Pulmonary artery endothelial cell (primary cell): ENCODE data around the gene SPON2. TPM values are rescaled to one million over a fixed set of nuclear protein-coding genes. Genes with fewer than 3 reads are reported as not detected.

Experiments
- DNase-seq: peaks from one replicate; pipeline ENCODE4 v3.0.0-alpha.2; 2011; ENCODE audit warnings: low read depth, low spot score
- total RNA-seq: library from RNA; depleted of rRNA; stranded (reverse); fragments of >200 nt; gene quantifications from 2 replicates; pipeline ENCODE4 v1.2.3, GENCODE V29; 2014

The SPON2 gene
- total RNA-seq, 1 donor from 2014 or later, result 0.07 TPM

DNA sequence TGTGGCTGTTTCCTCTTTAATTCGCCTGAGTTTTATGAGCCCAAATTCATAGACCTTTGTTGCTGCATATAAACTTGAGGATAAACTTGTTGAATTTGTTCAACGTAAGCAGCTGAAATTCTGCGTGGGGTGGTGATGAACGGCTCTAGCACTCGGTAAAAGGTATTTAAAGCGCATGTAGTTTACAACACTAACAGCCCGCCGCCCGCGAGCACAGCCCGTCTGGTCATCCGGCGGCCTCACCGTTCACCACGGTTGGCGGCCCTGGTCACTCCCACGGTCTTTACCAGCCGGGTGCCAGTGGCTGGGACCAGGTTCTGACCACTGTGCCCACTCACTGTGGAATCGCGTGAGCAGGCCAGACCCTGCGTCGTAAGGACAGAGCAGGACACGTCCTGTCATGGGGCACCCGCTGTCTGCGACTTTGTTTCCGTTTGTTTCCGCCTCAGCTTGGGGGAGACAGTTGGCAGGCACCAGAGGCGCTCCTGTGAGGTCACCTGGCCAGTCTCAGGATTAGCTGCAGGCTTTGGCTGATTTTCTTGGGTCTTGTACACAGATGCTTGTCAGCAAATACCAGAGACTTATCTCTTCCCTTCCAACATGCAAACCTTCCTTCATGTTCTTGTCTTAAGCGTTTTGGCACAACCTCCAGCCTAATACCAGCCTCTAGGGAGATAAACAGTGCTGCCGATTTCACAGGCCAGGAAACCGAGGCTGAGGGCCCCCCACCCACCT, 36.8 kb upstream of the SPON2 start:
- no peak for DNase-seq

DNA sequence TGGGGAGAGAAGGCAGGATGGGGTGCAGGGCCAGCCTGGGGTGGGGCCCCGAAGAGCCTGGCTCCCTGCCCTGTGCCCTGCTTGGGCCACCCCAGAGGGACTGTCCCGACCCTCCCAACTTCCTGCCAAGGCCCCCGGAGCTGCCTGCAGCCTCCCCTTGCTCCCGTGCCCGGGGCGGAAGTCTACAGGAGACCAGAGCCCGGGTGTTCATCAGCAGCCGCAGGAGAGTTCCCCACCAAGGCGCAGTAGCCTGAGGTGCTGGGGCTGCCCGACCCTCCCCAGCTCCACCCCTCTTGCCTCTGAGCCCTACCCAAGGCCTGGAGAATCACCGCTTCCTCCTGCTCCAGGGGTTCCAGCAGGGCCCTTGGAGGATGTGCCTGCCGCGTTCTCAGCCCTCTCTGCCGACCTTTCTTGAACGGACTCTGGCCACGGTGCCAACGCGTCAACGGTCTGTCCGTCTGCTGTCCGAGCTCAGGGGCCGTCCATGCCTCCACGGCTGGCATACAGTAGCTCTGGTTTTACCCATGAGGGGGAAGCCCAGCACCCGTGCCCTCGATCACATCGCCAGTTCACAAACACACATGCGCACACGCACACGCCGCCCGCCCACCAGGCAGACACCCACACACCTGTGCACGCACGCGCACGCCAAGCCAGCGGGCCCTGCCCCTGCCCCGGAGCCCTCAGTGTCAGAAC, 36.0 kb upstream of the SPON2 start:
- no peak for DNase-seq

DNA sequence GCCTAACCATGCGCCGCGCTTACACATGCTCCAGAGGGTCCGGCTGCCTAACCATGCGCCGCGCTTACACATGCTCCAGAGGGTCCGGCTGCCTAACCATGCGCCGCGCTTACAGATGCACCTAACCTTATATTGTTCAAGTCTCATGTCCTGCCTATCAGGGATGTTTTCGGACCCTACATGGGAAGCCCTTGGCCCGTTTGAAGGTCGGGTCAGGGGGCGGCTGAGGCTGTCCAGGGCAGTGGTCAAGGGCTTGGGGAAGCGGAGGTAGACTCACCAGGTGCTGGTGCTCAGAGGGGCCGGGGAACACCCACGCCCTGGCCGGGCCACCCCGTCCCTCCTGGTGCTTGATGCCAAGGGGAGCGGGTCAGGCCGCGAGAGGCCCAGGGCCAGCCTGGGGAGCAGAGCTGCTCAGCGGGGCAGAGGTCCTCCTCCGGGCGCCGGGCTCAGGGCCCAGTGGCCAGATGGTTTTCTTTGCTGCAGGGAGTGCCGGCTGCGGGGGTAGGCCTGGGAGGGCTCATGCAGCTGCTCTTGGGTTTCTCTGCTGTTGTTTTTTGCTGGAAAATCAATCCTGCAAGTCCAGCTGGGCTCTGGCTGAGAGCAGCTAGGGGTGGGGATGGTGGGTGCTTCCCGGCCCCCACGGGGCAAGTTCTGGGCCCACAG, 35.4 kb upstream of the SPON2 start:
- DNase-seq, result no peak

DNA sequence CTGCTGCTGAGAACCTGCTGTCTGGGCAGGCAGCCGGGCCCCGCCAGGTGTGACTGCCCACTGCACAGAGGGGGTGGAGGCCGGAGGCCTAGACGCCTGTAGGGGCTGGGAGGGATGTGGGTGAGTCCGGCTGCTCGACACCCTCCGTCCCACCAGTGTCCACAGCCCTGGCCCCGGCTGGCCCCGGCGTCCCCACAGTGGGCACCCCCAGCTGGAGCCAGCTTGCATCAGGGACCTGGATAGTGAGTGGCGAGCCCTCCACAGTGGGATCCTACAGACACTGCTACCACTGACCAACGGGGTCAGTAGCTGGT, 34.7 kb upstream of the SPON2 start:
- DNase-seq, result no peak

- no peak for DNase-seq
Observed at GRCh38 chr4:1206299-1207156, 34.1 kb upstream of the SPON2 start.

DNA sequence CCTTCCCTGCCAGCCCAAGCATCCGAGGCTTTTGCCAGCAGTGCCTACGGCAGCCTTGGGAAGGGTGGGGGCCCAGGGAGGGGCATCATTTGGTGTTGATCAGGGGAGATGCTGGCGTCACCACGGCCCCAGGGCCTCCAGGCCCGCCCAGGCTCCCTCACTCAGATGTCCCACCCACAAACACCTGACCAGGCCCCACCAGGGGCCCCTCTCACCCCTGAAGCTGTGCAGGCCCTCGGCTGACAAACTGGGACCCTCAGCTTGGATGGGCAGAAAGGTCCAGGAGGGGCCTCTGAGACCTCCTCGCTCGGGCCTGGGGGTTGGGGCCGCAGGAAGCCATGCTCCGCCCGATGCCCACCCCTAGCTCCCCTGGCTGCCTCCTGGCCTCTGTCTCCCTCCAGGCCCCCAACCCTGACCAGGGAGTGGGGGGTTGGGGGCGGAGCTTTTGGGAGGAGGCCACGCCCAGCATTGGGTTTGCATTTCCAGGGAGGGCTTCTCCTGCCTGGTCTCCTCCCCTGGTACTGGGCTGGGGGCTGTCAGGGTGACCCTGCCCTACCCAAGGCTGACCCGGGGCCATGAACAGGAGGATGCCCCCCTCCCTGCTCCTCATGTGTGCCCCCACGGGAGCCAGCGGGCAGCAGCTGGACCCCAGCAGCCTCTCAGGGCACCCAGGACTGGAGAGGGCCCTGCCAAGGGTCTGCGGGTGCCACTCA, 33.4 kb upstream of the SPON2 start:
- DNase-seq, result no peak

DNA sequence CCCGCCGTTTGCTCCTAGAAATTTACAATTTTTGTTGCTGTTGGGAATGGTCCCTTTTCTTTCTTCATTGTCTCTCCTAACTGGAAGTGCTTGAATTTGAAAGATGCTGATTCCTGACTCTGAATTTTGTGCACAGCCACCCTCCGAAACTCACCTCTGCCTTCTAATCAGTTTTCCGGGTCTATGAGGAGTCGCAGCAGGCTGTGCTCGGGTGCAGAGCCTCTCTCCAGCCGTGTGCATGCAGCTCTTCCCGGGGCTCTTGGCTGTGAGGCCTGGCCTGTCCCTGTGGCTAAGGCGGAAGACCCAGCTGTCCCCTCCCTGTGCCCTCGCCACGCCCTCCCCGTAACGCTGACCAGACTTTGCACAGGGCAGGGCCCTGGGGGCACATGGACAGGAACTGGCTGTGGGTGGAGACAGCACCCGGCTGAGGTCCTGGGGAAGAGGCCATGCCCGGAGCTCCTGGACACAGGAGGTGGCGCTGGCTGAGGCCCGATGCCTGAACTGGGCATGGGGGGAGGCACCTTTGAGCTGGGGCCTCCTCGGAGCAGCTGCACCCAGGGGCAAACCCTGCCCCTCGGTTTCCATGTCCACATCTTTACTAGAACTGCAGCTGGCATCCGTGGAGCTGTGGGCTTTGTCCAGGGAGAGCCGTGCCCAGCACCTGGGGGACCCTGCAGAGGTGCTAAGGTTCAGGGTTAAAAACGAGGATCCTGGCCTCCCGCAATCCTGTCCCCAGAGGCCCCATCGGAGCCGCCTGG, 32.6 kb upstream of the SPON2 start:
- no peak for DNase-seq

DNA sequence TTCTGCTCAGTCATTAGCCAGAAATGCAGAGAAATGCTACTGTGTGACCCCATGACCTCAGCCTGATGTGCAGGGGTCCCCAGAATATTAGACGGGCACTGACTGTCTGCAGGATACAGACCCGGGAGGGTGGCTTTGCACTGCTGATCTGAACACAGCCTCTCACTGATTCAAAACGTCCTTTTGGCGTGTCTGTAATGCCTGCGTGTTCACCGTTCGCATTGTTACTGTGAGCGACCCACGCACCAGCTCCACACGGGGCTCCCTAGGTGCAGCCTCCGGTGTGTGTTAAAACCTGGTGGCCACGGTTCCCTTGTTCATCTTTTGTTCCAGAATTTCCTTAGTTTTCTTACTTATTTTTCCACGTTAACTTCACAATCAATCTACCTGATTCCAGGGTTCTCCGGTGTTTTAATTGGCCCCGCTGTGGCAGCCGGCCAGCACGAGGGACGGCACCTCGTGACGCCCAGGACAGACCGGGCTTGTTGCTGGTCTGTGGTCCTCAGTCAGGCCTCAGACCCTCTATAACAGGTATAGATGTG, 32.0 kb upstream of the SPON2 start:
- no peak for DNase-seq

DNA sequence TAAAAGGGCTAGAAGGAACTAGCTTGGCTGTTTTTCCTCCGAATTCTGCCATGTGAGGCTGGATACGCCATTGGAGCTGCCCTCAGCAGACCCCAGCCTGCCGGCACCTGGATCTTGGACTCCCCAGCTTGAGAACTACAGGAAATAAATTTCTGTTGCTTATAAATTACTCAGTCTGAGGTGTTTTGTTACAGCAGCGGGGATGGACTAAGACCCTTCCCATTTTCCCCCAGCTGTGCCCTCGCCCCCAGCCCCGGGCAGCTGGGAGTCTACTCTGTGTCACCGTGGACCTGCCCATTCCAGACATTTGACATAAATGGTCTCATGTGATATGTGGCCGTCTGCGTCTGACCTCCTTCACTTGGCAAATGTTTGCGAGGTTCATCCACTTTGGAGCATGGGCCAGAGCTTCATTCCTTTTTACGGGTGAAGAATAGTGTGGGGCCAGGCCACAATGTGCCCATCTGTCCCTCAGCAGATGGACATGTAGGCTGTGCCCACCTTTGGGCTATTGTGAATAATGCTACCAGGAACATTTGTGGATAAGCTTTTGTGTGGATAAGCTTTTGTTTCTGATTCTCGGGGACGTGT, 30.7 kb upstream of the SPON2 start:
- DNase-seq, result no peak

DNA sequence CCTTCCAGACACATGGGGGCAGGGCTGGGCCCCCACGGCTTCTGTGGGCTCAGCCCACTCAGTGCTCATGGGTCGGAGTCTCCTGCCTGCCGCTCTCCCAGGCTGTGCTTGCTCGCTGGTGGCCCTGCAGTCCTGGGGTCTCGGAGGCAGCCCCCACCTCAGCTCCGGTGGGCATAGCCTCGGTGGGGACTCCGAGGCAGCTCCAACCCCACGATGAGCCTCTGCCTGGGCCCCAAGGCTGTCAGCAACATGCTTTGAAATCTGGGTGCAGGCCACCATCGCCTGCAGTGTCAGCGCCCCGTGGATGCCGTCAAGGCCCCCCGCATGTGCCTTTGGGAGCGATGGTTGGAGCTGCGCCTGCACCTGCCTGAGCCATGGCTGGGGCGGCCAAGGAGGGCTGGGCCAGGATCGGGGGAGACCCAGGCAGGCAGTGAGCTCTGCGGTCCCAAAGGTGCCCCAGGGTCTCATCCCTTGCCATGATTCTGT, 30.2 kb upstream of the SPON2 start:
- no peak for DNase-seq

- DNase-seq, result no peak
Observed at GRCh38 chr4:1201851-1202525, 29.6 kb upstream of the SPON2 start.

- DNase-seq, result no peak
Observed at GRCh38 chr4:1200425-1201035, 28.1 kb upstream of the SPON2 start.

DNA sequence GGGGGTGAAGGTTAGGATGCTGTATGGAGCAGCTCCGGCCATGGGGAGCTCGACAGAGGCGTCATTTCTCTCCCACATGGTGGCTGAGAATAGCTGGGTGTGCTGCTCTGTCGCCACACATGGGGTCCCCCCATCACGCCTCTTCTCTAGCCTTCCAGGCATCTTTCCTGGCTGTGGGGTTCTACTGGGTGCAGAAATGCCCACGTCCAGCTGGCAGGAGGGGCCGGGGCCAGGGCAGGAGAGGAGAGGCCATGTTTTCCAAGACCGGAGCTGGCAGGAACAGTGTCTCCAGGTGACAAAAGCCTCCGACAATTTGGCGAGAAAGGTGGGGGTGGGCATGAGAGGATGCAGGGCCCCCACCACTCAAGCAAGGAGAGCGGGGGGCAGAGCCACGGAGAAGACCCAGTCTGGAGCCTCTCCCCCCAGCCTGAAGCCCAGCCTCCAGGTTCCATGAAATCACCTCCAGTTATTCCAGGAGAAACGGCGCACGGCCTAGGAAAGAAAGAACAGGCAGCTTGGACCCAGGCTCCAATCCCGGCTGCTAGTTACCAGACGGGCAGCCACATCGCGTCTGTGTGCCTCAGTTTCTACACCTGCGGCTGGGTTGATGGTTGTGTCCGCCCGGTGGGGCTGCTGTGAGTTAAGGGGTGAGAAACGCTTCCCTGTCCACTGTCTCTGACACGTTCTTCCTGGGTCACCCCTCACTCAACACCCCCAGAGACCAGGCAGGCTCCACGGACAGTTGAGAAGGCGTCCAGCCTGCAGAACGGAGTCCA, 27.4 kb upstream of the SPON2 start:
- no peak for DNase-seq

GRCh38 chr4:1198098-1198844, 25.9 kb upstream of the SPON2 start:
- no peak for DNase-seq

- DNase-seq, result no peak
Observed at GRCh38 chr4:1196421-1197183, 24.2 kb upstream of the SPON2 start.

- no peak for DNase-seq
Observed at GRCh38 chr4:1195891-1196401, 23.6 kb upstream of the SPON2 start.
